ENCODE results near the gene NDC1.
"Not testable (repeated sequence)": the region's sequence is repeated elsewhere in the genome, so short reads cannot be mapped to it uniquely, and the experiment has no call there.

NDC1 gene

DNA sequence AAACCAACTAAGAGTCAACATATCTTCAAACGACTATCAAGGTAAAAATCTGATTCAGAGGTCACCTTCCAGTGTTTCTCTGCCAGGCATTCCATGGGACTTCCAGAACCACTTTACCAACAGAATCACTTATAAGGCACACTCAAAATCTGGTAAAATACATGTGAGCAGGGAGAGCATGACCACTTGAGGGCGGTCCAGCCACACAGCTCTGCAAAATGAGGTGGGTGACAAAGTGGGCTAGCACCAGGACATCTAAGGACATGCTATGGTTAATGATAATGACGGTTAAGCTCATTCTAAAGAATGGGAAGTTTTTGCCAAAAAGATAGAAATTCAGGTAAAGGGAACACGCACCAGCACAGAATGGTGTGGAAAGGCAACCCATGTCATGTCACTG, 74.6 kb downstream of the NDC1 start:
- no peak for DNase-seq

- not testable (repeated sequence) for DNase-seq
Observed at GRCh38 chr1:53760497-53760896, 77.6 kb downstream of the NDC1 start.

DNA sequence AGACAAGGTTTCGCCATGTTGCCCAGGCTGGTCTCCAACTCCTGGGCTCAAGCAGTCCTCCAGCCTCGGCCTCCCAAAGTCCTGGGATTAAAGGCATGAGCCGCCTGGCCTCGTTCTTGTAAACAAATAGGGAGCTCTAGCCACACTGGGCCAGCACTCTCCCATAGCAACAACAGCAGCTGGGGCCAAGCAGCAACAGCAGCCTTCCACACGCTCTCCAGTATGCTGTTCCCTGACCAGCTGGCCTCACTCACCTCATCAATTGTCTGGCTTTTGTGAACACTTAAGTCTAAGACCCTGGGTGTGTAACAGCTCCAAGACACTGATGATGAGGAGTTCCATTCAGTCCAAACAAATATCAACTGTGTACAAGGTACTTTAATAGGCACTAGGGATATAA, 82.2 kb downstream of the NDC1 start:
- DNase-seq, result no peak

GRCh38 chr1:53754484-53755312, 83.4 kb downstream of the NDC1 start:
- peak; percentile 28 for DNase-seq

- DNase-seq, result no peak
Observed at GRCh38 chr1:53752281-53752680, 85.8 kb downstream of the NDC1 start.

GRCh38 chr1:53747841-53748240, 90.3 kb downstream of the NDC1 start:
- DNase-seq, result no peak

GRCh38 chr1:53740621-53741105, 97.4 kb downstream of the NDC1 start:
- no peak for DNase-seq

DNA sequence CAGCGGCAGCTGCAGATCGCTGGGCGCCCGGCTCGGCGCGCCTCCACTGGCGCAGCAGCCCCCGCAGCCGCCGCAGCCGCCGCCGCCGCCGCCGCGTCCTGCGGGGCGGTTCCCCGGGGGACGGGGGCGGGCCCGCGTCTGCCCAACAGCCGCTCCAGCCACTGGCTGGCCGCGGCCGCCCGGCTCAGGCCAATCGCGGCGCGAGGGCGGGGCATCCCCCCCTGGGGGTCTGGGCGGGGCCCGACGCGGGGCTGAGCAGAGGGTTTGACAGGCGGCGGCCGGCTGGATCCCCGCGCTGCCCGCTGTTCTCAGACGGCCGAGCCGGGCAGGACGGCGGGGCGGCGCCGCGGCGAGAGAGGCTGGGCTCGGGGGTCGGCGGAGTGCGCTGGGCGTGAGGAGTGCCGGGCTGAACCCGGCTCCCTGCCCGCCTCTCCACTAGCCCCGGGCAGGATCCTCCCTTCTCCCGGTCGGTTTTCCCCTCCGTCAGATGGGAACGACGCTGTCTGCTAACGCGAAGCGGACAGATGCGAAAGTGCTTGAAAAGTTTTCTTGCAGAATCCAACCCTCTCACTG, 98.9 kb downstream of the NDC1 start, which contains the start of gene GLIS1:
GLIS1 (minus strand) TSS at position 56 of the 573 bp plus-strand sequence. CDS start 1,100 bp downstream, outside the sequence.
- DNase-seq, result peak; percentile 42

GRCh38 chr1:53738205-53739108, 99.6 kb downstream of the NDC1 start:
- no peak for DNase-seq

GRCh38 chr1:53737648-53738204, 100.4 kb downstream of the NDC1 start:
- DNase-seq, result no peak

- no peak for DNase-seq
Observed at GRCh38 chr1:53736290-53736689, 101.8 kb downstream of the NDC1 start.

DNA sequence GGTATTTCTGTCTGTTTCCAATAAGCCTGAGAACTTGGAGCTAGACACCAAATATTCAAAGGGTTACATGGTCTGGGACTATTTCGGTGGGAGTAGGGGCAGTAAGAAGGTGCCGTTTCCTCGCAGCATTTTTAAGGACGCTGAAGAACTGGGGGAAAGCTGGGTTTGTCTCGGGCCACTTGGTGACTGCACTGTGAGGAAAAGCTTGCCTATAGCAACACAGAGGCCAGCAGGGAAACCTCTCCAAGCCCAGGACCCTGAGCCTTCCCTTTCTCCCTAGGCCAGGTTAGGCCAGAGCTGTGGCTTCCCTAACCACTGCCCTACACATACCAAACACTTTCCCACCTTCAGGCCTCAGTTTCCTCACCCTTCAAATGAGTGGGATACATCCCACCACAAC, 102.4 kb downstream of the NDC1 start:
- DNase-seq, result no peak

GRCh38 chr1:53735261-53735660, 102.8 kb downstream of the NDC1 start:
- DNase-seq, result no peak

DNA sequence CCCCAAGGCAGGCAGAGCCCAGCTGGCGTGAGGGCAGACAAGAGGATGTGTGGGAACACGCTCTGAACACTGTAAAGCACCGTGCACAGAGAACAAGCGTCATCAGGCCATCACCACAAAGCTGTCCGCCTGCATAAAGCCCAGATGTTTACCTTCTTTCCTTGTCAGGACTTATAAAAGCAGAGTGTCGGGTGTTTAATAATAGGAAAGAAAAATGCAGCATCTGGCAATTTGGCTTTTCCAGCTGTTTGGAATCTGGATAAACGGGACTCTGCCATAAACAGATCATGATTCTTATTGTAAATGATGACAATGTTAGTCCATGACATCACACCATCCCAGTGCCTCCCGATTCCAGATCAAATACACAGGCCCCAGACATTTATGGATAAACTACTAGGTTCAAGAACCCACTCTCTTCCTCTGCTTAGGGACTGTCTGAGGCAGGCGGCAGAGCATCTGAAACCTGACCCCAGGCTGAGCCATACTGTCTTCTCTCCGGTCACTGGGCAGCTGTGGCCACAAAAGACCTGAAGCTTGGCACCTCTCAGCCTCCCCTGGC, 103.4 kb downstream of the NDC1 start:
- DNase-seq, result no peak

DNA sequence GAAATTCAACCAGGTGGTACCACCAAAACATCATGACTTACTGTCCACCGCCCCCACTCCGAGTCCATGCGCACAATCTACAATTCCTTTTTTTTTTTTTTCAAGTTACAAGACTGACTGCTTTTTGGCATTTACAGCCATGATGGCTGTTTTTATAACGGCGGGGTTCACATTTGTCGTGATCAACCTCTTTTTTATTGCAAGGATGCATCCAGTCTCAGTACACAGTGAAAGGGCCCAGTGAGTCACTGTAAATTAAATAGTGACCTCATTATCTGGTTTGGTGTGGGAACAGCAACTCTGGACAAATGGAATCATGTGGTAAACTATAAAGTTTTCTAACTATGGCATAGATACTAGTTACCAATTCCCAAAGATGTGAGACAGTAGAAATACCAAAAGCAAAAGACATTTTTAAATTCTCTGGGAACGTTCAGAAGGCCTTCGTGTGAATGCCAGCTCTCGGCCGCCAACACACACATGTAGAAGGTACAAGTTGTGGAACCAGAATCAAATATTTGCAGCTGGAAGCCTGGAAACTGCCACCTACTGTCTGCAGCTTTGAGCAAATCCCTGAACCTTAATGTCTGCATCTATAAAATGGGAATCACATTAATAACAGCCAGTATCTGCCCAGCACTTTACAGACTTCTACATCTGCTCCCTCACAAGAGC, 104.0 kb downstream of the NDC1 start:
- no peak for DNase-seq

DNA sequence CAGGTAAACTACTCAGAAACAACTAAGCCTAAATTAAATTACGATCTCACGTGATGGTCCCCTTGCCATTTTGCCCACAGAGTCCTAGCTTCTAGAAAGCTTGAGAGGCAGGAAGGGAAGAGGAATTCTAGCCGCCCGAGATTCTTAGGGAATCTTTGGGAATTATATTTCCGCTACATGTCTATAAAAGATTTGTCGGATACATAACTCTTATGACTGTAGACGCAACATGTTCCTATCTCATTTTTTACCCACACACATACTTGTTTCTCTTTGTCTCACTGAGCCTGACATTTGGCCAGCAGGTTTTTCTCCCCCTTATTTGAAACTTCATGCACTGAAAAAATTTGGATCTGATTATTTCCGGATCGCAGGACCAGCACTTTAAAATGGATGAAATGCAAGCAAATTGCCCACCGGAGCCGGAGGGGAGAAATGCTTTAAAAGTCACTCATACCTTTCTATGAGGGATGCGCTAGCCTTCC, 104.6 kb downstream of the NDC1 start:
- no peak for DNase-seq

GRCh38 chr1:53732912-53733317, 105.2 kb downstream of the NDC1 start:
- no peak for DNase-seq

GRCh38 chr1:53732409-53732808, 105.7 kb downstream of the NDC1 start:
- no peak for DNase-seq

DNA sequence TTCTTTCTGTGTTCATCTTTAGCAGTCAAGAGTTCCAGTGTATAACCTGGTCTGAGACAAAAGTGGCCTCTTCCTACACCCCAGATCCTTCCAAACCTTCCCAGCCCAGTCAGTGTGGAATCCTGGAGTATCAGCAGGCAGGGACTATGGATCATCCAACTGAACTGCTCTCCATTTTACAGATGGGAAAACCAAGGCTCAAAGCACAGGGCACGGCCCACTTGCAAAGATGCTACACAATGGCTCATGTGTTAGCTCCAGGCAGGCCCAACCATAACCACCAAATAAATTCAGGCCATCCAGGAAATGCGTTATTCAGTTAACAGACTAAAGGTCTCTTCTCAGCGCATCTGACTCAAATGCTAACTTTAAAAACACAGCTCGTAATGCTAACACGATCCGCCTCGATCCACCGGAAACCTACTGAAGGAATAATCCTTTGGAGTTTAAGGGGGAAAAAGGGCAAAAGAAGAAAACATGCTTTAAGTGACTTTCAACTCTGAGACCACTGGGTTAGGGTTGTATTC, 106.3 kb downstream of the NDC1 start:
- DNase-seq, result no peak

- DNase-seq, result no peak
Observed at GRCh38 chr1:53731043-53731600, 107.0 kb downstream of the NDC1 start.

DNA sequence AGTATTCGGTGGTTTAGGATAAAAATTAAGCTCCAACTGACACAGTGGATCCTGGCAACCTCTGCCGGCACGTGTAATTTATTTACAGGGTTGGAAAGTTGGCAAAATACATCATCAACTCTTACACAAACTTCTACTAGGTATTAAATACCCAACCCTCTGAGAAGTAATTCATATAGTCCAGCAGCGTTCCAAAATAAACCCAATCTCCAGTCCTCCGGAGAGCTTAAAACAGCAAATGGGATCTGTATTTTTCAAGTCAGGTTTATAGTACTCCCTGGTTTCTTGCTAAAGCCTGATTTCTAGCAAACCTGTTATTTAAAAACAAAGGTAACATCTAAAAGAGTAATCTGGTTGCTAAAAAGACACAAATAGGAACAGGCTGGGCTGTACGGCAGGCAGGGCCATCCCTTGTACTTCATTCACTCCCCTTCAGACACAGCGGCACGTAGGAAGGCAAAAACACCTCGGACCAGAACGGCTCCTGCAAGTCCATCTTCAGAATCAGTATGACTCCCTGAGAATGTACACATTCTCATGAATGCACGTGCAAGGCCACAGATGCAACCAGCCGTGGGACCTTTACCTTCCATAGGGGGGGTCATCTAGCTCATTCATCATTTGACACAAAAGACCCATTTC, 107.8 kb downstream of the NDC1 start:
- DNase-seq, result no peak

All from CD4-positive, alpha-beta T cell treated with Interleukin-21 for 1 hour (primary cell).